Loucy (cell line): ENCODE data around the gene PAFAH1B2.

Source experiments
- H2AFZ ChIP-seq: fragments of 200-600 bp; sonication (generic); 2 replicates; pipeline ENCODE4 v1.6.0; 2016; ENCODE audit warnings: antibody characterized with exemption, mild to moderate bottlenecking, low read length, moderate library complexity
- H3F3A ChIP-seq: fragments of 200-600 bp; 2 replicates; pipeline ENCODE4 v1.6.0; 2016; ENCODE audit warnings: antibody characterized with exemption, low read depth, mild to moderate bottlenecking
- H3K27me3 ChIP-seq: fragments of 200-600 bp; sonication (generic); 2 replicates; pipeline ENCODE4 v1.6.1; 2014; ENCODE audit warnings: low read length, mild to moderate bottlenecking; ENCODE audit not compliant: insufficient read depth, poor library complexity, severe bottlenecking
- H3K36me3 ChIP-seq: fragments of 200-600 bp; sonication (generic); 2 replicates; pipeline ENCODE4 v1.6.1; 2016; ENCODE audit warnings: low read length; ENCODE audit not compliant: insufficient read depth
- H3K4me1 ChIP-seq: fragments of 200-600 bp; sonication (generic); 2 replicates; pipeline ENCODE4 v1.5.1; 2014; ENCODE audit warnings: low read length, mild to moderate bottlenecking; ENCODE audit not compliant: insufficient read depth, poor library complexity, severe bottlenecking
- H3K4me2 ChIP-seq: fragments of 200-600 bp; sonication (generic); 2 replicates; pipeline ENCODE4 v1.6.0; 2014; ENCODE audit warnings: antibody characterized with exemption, low read length, low read depth, mild to moderate bottlenecking; ENCODE audit not compliant: poor library complexity, severe bottlenecking
- H3K4me3 ChIP-seq: fragments of 200-600 bp; sonication (generic); 2 replicates; pipeline ENCODE4 v1.5.1; 2014; ENCODE audit warnings: low read length, mild to moderate bottlenecking, mixed read lengths; ENCODE audit not compliant: poor library complexity, severe bottlenecking
- H3K79me2 ChIP-seq: fragments of 200-600 bp; sonication (generic); 2 replicates; pipeline ENCODE4 v1.6.1; 2014; ENCODE audit warnings: low read length; ENCODE audit not compliant: insufficient read depth
- H3K9ac ChIP-seq: fragments of 200-600 bp; sonication (generic); 2 replicates; pipeline ENCODE4 v1.6.0; 2014; ENCODE audit warnings: mild to moderate bottlenecking, low read depth, low read length, moderate library complexity; ENCODE audit not compliant: poor library complexity, severe bottlenecking
- H3K9me2 ChIP-seq: fragments of 200-600 bp; sonication (generic); replicated peaks from 2 replicates; pipeline ENCODE4 v1.6.1; 2016; ENCODE audit warnings: low read depth, low read length, mixed read lengths
- H3K9me3 ChIP-seq: fragments of 200-600 bp; sonication (generic); 2 replicates; pipeline ENCODE4 v1.6.1; 2014; ENCODE audit warnings: mild to moderate bottlenecking, antibody characterized with exemption, low read length, low read depth; ENCODE audit not compliant: insufficient read depth
- H4K20me1 ChIP-seq: fragments of 200-600 bp; sonication (generic); 2 replicates; pipeline ENCODE4 v1.6.0; 2014; ENCODE audit warnings: antibody characterized with exemption, low read length, mild to moderate bottlenecking; ENCODE audit not compliant: insufficient read depth, poor library complexity, severe bottlenecking
- CTCF ChIP-seq: fragments of 200-600 bp; sonication (generic); conservative IDR thresholded peaks from 2 replicates; pipeline ENCODE4 v1.5.1; 2014; ENCODE audit warnings: mild to moderate bottlenecking, antibody characterized with exemption, low read length
- EZH2phosphoT487 ChIP-seq: fragments of 200-600 bp; IDR thresholded peaks from 2 replicates; pipeline ENCODE4 v1.6.1; 2018; ENCODE audit warnings: antibody characterized with exemption, mild to moderate bottlenecking, moderate library complexity, borderline replicate concordance

Gene PAFAH1B2

GRCh38 chr11:117195258-117195657 is 51.2 kb downstream of the PAFAH1B2 start:
- Histone ChIP-seq H3K79me2 (no peaks in the 10 kb centered on the region), H4K20me1 (no peaks in the 10 kb centered on the region), H3K9ac (no peak overlapping the region), H3K4me2 (no peak overlapping the region), H3K9me3 (no peaks in the 10 kb centered on the region), H3K4me1 (no peaks in the 10 kb centered on the region), H3K27me3 (no peaks in the 10 kb centered on the region), H3K9me2 (no peaks in the 10 kb centered on the region), H3K36me3 (no peaks in the 10 kb centered on the region; the same call in 1 of the 2 replicates), H2AFZ (no peak overlapping the region), H3K4me3 (no peak overlapping the region), H3F3A (no peaks in the 10 kb centered on the region)
- TF ChIP-seq CTCF = no peak
- TF ChIP-seq EZH2phosphoT487 = no peak

- Histone ChIP-seq H3K4me3 (no peak overlapping the region), H3K36me3 (no peaks in the 10 kb centered on the region), H3K27me3 (no peaks in the 10 kb centered on the region), H2AFZ (no peak overlapping the region), H3K9me3 (no peaks in the 10 kb centered on the region), H3K79me2 (no peaks in the 10 kb centered on the region), H3K4me2 (no peak overlapping the region), H3K9ac (no peak overlapping the region), H4K20me1 (no peaks in the 10 kb centered on the region), H3F3A (no peaks in the 10 kb centered on the region), H3K9me2 (no peaks in the 10 kb centered on the region), H3K4me1 (no peaks in the 10 kb centered on the region)
- no peak for TF ChIP-seq EZH2phosphoT487
- TF ChIP-seq CTCF = no peak
Observed at GRCh38 chr11:117195761-117196160, 51.7 kb downstream of the PAFAH1B2 start.

- no peaks in the 10 kb centered on the region for H3K27me3 ChIP-seq
- no peaks in the 10 kb centered on the region for H4K20me1 ChIP-seq
- H3K79me2 ChIP-seq = no peaks in the 10 kb centered on the region
- H3K4me3 ChIP-seq = no peak overlapping the region
- H3K4me2 ChIP-seq = no peak overlapping the region
- H3K36me3 ChIP-seq = no peaks in the 10 kb centered on the region
- no peak overlapping the region for H2AFZ ChIP-seq
- H3K9me3 ChIP-seq = no peaks in the 10 kb centered on the region
- no peaks in the 10 kb centered on the region for H3F3A ChIP-seq
- TF ChIP-seq CTCF (no peak), EZH2phosphoT487 (no peak)
- no peaks in the 10 kb centered on the region for H3K4me1 ChIP-seq
- H3K9ac ChIP-seq = no peak overlapping the region
- H3K9me2 ChIP-seq = no peaks in the 10 kb centered on the region
Observed at GRCh38 chr11:117197006-117197405, 52.9 kb downstream of the PAFAH1B2 start.
